Measurements from ENCODE around the gene KIF15. TPM values are rescaled to one million over a fixed set of nuclear protein-coding genes. Genes with fewer than 3 reads are reported as not detected.

The KIF15 gene
- polyA plus RNA-seq, 1 donor = 9.2 TPM

GRCh38 chr3:44883213-44883955, 121.8 kb downstream of the KIF15 start:
- DNase-seq (ENCODE audit: low read depth) = no peak

DNA sequence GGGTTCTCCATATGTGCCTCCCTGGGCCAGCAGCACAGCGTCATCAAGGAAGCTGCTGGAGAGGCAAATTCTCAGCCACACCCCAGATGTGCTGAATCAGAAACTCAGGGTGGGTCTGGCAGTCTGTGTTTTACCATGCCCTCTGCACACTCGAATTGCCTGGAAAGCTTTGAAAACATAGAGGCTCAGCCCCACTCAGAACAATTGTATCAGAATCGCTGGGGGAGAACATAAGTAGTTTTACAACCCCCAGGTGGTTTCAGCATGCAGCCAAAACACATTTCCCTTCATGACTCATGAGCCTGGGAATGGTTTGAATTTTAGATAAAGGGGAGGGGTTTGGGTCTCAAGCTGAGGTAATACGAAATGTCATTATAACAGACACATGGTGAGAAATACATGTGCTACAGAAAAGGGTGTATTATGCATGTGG, 122.4 kb downstream of the KIF15 start:
- peak; percentile 39 for DNase-seq (ENCODE audit: low read depth)

DNA sequence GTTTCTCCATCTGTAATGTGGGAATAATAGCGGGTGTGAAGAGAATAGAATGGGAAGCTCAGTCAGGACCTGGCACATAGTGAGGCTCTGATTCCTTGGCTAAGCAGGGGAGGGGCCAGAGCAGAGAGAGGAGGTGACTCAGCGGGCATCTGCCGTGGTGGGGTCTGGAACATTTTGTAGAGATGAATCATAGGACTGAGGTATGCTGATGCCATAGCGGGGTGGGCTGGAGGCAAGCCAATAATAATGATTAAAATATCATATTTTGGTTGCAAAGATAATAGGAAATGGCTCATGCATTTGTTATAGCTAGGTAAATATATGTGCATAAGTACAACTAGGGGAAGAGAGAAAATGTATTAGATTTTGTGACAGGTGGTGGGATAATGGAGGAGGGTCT, 124.0 kb downstream of the KIF15 start:
- no peak for DNase-seq (ENCODE audit: low read depth)

- no peak for DNase-seq (ENCODE audit: low read depth)
Observed at GRCh38 chr3:44886561-44886960, 125.0 kb downstream of the KIF15 start.

DNA sequence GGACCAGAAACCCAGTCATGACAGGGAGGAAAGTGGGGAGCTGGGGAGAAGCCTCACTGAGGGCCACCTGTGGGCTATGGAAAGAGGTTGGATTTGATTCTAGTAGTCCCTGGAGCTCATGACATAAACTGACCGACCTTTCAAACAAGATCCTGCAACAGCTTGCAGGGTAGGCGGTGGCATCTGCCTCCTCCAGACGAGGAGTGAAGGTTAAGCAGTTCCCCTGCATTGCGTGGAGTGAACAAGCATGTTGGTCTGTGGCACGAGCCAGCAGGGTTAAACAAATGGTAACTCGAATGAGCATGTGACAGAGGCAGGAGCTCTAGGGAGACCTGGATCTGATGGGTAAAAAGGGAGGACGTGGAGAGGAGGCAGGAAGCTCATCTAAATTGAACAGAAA, 125.5 kb downstream of the KIF15 start:
- no peak for DNase-seq (ENCODE audit: low read depth)

- DNase-seq (ENCODE audit: low read depth) = no peak
Observed at GRCh38 chr3:44890258-44890657, 128.7 kb downstream of the KIF15 start.

- no peak for DNase-seq (ENCODE audit: low read depth)
Observed at GRCh38 chr3:44890852-44891251, 129.3 kb downstream of the KIF15 start.

DNA sequence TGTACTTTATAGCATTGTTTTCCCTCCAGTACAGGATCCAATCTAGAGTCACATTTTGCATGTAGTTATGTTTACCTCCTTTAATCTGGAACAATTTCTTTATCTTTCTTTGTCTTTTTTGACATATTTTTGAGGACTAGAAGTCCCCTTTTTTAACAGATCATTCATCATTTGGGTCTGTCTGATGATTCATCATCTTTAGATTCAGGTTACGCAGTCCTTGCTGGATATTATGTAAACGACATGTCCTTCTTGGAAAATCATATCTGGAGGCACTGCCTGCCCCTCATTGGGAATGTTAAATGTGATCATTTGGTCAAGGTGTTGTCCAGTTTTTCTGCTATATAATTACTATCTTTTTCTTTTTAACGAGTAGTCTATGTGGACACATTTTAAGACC, 131.1 kb downstream of the KIF15 start:
- no peak for DNase-seq (ENCODE audit: low read depth)

DNA sequence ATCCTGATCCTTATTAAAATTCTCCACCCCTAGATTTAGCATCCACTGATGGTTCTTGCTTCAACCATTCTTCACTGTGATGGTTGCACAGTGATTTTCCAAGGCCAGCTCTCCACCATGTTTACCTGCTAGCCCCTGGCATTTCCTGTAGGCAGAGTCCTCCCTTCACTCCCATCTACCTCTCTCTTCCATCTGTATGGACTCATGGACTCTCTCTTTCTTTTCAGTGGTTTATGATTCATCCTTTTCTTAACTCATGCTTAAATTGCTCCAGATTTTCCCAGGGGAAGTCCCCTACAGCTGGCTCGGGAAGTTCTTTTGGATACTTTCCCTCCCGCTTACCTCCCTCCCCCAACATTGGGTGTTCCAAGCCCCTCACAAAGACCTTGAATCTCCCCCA, 131.5 kb downstream of the KIF15 start:
- DNase-seq (ENCODE audit: low read depth) = no peak

DNA sequence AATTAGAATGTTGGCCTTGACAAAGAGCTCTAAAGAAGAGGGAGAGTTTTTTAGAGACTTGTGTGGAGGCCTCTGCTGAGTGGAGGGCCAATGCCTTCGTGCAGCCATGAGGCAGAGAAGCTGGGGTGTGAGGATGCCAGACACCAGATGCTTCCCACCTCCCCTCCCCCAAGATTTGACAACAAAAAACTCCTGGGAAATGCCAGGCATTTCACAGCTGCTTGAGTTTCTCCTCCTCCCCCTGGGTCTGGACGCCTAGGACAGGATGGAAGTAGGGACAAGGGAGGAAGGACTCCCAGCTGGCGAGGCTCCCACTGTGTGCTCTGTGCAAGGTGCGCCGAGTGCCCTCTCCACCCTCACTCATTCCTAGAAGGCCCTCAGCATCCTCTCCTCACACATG, 132.9 kb downstream of the KIF15 start:
- no peak for DNase-seq (ENCODE audit: low read depth)

DNA sequence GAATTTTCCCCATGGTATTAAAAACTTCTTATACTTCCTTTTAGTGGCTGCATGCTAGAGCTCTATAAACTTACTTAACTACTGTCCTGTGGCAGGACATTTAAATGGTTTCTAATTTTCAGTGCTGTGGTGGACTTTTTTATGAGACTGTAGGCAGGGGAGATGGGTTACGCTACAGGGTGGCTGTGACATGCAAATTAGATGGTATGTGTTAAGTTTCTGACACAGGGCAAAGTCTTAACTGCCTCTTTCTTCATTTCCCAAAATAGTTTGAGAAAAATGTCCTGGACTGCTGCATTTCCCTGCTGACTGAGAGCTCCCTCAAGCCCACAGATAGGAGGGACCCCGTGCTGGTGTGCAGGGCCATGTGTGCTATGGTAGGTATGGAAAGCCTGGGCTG, 134.8 kb downstream of the KIF15 start:
- DNase-seq (ENCODE audit: low read depth) = no peak

GRCh38 chr3:44899683-44900367, 138.2 kb downstream of the KIF15 start:
- DNase-seq (ENCODE audit: low read depth) = no peak

DNA sequence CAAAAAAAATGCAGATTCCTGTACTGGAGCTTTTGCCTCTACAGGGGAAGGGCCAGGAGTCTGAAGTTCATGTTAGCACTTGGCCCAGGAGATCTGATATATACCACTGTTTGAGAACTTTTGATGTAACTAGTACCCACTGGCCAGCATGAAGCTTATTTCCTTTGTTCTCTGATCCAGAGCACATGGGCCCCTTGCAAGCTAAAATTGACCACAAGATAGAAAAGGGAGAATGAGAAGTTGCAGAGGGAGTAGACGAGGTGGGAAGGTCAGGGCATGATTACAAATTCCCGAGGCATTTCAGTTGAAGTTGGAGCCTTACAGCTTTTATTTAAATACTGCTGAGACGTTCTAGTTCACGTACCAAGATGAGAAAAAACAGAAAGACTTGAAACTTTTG, 141.0 kb downstream of the KIF15 start:
- no peak for DNase-seq (ENCODE audit: low read depth)

Other genes with a start within 250 kb of the KIF15 start
- 6.7 TPM for gene ZKSCAN7, start 206.6 kb upstream of the KIF15 start, polyA plus RNA-seq (ENCODE audit: insufficient read length)
- 4.1 TPM for gene ZNF660, start 176.8 kb upstream of the KIF15 start, polyA plus RNA-seq (ENCODE audit: insufficient read length)
- 16.6 TPM for gene ZNF197, start 136.8 kb upstream of the KIF15 start, polyA plus RNA-seq (ENCODE audit: insufficient read length)
- 6.4 TPM for gene ZNF35, start 113.1 kb upstream of the KIF15 start, polyA plus RNA-seq (ENCODE audit: insufficient read length)
- gene ZNF502, start 49.1 kb upstream of the KIF15 start, polyA plus RNA-seq (ENCODE audit: insufficient read length) = 6.1 TPM
- 5.1 TPM for gene ZNF501, start 32.2 kb upstream of the KIF15 start, polyA plus RNA-seq (ENCODE audit: insufficient read length)
- 30.6 TPM for gene KIAA1143, start 175 bp upstream of the KIF15 start, polyA plus RNA-seq (ENCODE audit: insufficient read length)
- gene TMEM42, start 100.1 kb downstream of the KIF15 start, polyA plus RNA-seq (ENCODE audit: insufficient read length) = 12.7 TPM
- gene TGM4, start 112.8 kb downstream of the KIF15 start, polyA plus RNA-seq (ENCODE audit: insufficient read length) = not detected
- 40.9 TPM for gene ZDHHC3, start 214.4 kb downstream of the KIF15 start, polyA plus RNA-seq (ENCODE audit: insufficient read length)
- gene EXOSC7, start 214.4 kb downstream of the KIF15 start, polyA plus RNA-seq (ENCODE audit: insufficient read length) = 37.7 TPM

Measured in forelimb muscle (tissue), 1 donor.